ENCODE measurements around the gene ZNF865. TPM values are rescaled to one million over a fixed set of nuclear protein-coding genes. Genes with fewer than 3 reads are reported as not detected.

The ZNF865 gene
- total and polyA plus RNA-seq, 2 donors (not counting 1 experiment from before 2014, with no cell fraction given): 11.3 to 22.7 TPM

DNA sequence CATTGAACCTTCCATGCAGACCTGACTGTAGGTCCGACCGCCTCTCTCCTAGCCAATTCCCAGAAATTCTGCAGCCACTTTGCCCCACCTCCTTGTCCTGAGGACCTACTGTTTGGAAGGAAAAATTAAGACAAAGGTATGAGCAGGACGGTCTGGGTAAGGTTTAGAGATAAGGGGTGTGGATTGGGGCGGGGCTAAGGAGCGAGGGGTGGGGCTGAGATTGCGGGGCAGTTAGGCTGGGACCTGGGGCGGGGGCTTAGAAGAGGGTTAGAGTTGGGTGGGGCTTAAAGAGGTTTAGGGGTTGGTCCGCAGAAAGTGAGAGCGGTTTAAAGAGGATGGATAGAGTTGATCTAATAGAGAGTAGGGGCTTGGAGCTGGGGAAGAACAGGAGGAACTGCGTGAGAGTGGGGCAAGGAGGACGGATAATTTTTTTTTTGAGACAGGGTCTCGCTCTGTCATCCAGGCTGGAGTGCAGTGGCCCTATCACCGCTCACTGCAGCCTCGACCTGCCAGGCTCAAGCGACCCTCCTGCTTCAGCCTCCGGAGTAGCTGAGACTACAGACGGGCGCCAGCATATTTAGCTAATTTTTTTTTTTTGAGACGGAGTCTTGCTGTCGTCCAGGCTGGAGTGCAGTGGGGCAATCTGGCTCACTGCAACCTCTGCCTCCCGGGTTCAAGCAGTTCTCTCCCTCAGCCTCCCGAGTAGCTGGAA lies 1.7 kb upstream of the ZNF865 start:
- intact Hi-C loops (cut with micrococcal nuclease): loop anchor here (2.0 to 10.0 kb wide), 3 partner anchors 17 to 349 kb away; partner anchors contain the start of genes BRSK1, HSPBP1 and PPP6R1
- ATAC-seq (ENCODE audit: low read depth) (no peak), DNase-seq (no peak)
- H3K27me3 ChIP-seq (replicated peaks in 1 of 4; ENCODE audit: control extremely low read depth in 1 of 4, control insufficient read depth in 3 of 4, insufficient read depth in 4 of 4, low read length in 3 of 4): no peaks in the 10 kb centered on the region
- WGBS (ENCODE audit: insufficient coverage): 93% methylated on average over 20 of the region's 22 CpGs
- H3K4me3 ChIP-seq (ENCODE audit: control extremely low read depth in 1 of 5, extremely low read depth in 1 of 5, insufficient read depth in 1 of 5, low read depth in 2 of 5, low read length in 4 of 5): no peak overlapping the region
- Mint-ChIP-seq H3K27ac (peak overlapping the region; percentile 51), H3K9me3 (ENCODE audit: insufficient read depth) (no peaks in the 10 kb centered on the region), H3K4me3 (peak overlapping the region; percentile 47), H3K4me1 (peaks cover 52% of the 10 kb centered on the region), H3K27me3 (no peaks in the 10 kb centered on the region)
- no peak overlapping the region for H3K4me2 ChIP-seq (replicated peaks; ENCODE audit: low read depth, low read length, poor library complexity, severe bottlenecking)
- no peak overlapping the region for H2AFZ ChIP-seq (ENCODE audit: insufficient read depth, low read depth, low read length, poor library complexity, severe bottlenecking)
- H3K9me3 ChIP-seq (ENCODE audit: control extremely low read depth in 1 of 3, control insufficient read depth in 2 of 3, insufficient read depth in 1 of 3, low read length in 2 of 3): peaks cover 0 to 8% (median 0%) of the 10 kb centered on the region in 3 donors
- H4K20me1 ChIP-seq (ENCODE audit: control insufficient read depth, insufficient read depth, low read length, poor library complexity, severe bottlenecking): no peaks in the 10 kb centered on the region
- H3K9ac ChIP-seq (ENCODE audit: low read length): no peak overlapping the region
- H3K27ac ChIP-seq (ENCODE audit: low read length in 2 of 2): no peak overlapping the region
- ChIA-PET CTCF (interaction anchor here (0.7 to 1.6 kb wide), 6 partner anchors 21 to 100 kb away, joined by 3 to 5 read pairs (median 4); no protein-coding TSS in a partner anchor), POLR2A (interaction anchor here (0.6 to 1.3 kb wide), 2 partner anchors 29 to 87 kb away, joined by 3 read pairs; no protein-coding TSS in a partner anchor)
- H3K79me2 ChIP-seq (ENCODE audit: control insufficient read depth, insufficient read depth, low read length): peaks cover 27% of the 10 kb centered on the region
- TF ChIP-seq, protein P1, sequence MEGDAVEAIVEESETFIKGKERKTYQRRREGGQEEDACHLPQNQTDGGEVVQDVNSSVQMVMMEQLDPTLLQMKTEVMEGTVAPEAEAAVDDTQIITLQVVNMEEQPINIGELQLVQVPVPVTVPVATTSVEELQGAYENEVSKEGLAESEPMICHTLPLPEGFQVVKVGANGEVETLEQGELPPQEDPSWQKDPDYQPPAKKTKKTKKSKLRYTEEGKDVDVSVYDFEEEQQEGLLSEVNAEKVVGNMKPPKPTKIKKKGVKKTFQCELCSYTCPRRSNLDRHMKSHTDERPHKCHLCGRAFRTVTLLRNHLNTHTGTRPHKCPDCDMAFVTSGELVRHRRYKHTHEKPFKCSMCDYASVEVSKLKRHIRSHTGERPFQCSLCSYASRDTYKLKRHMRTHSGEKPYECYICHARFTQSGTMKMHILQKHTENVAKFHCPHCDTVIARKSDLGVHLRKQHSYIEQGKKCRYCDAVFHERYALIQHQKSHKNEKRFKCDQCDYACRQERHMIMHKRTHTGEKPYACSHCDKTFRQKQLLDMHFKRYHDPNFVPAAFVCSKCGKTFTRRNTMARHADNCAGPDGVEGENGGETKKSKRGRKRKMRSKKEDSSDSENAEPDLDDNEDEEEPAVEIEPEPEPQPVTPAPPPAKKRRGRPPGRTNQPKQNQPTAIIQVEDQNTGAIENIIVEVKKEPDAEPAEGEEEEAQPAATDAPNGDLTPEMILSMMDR (IDR thresholded peaks at IDR 0.05): no peak
- no peak for TF ChIP-seq EZH2 (IDR thresholded peaks at IDR 0.05; ENCODE audit: borderline replicate concordance, insufficient read depth, low read depth, low read length, poor library complexity, severe bottlenecking)
- H3K36me3 ChIP-seq (replicated peaks in 1 of 2; ENCODE audit: control extremely low read depth in 1 of 2, control insufficient read depth in 1 of 2, extremely low read depth in 1 of 2, insufficient read depth in 2 of 2, low read length in 1 of 2): peaks cover 0 to 3% of the 10 kb centered on the region in 2 experiments
- peaks cover 17 to 38% of the 10 kb centered on the region in 2 donors for H3K4me1 ChIP-seq (ENCODE audit: control insufficient read depth in 2 of 2, insufficient read depth in 2 of 2, low read length in 2 of 2)
